Fibroblast of lung (primary cell): ENCODE measurements around the gene PARP8. TPM values are rescaled to one million over a fixed set of nuclear protein-coding genes. Genes with fewer than 3 reads are reported as not detected.

Experiments
- DNase-seq, 2 donors: peaks; one replicate each; pipeline versions ENCODE4 v3.0.0 to v3.0.0-alpha.2; 2010; ENCODE audit warnings: low read depth in 2 of 2
- H2AFZ ChIP-seq: 2 replicates; pipeline ENCODE4 v1.5.1; 2012; ENCODE audit warnings: low read length, control low read depth, inconsistent platforms
- H3K27ac ChIP-seq: 2 replicates; pipeline ENCODE4 v1.5.1; 2011; ENCODE audit warnings: low read length, control low read depth; ENCODE audit not compliant: insufficient read depth
- H3K27me3 ChIP-seq: 2 replicates; pipeline ENCODE4 v1.5.1; 2011; ENCODE audit warnings: mild to moderate bottlenecking, low read length; ENCODE audit not compliant: control insufficient read depth, insufficient read depth
- H3K36me3 ChIP-seq: 2 replicates; pipeline ENCODE4 v1.5.1; 2011; ENCODE audit warnings: low read length; ENCODE audit not compliant: control insufficient read depth, insufficient read depth
- H3K4me1 ChIP-seq: 2 replicates; pipeline ENCODE4 v1.5.1; 2011; ENCODE audit warnings: low read length; ENCODE audit not compliant: control insufficient read depth, insufficient read depth; ENCODE audit errors: extremely low read depth
- H3K4me2 ChIP-seq: 2 replicates; pipeline ENCODE4 v1.5.1; 2011; ENCODE audit warnings: low read length, control low read depth; ENCODE audit not compliant: insufficient read depth; ENCODE audit errors: extremely low read depth
- H3K4me3 ChIP-seq, 4 experiments: fragments of 200-600 bp in 1 of 4; sonication (generic) in 1 of 4; replicated peaks in 1 of 4; 2 replicates each; pipeline ENCODE4 v1.5.1; 2011 to 2016; ENCODE audit warnings: low read length in 4 of 4, low read depth in 3 of 4, mild to moderate bottlenecking in 3 of 4, control low read depth in 2 of 4, inconsistent platforms in 1 of 4, mixed read lengths in 1 of 4; ENCODE audit not compliant: insufficient read depth in 1 of 4; ENCODE audit errors: control extremely low read depth in 1 of 4
- H3K79me2 ChIP-seq: 2 replicates; pipeline ENCODE4 v1.5.1; 2012; ENCODE audit warnings: mild to moderate bottlenecking, low read length, inconsistent platforms; ENCODE audit not compliant: control insufficient read depth, insufficient read depth
- H3K9ac ChIP-seq: 2 replicates; pipeline ENCODE4 v1.5.1; 2011; ENCODE audit warnings: mild to moderate bottlenecking, low read length, control low read depth; ENCODE audit not compliant: insufficient read depth
- H3K9me3 ChIP-seq: 2 replicates; pipeline ENCODE4 v1.5.1; 2012; ENCODE audit warnings: low read depth, low read length; ENCODE audit not compliant: control insufficient read depth, insufficient read depth
- H4K20me1 ChIP-seq: 2 replicates; pipeline ENCODE4 v1.5.1; 2011; ENCODE audit warnings: low read length; ENCODE audit not compliant: control insufficient read depth, insufficient read depth; ENCODE audit errors: extremely low read depth
- CTCF ChIP-seq, 2 donors: IDR thresholded peaks in 1 of 2; conservative IDR thresholded peaks in 1 of 2; 1 replicate in 1 of 2; 2 replicates in 1 of 2; pipeline ENCODE4 v1.5.1; 2011 to 2012; ENCODE audit warnings: low read length in 2 of 2, control low read depth in 1 of 2, inconsistent platforms in 1 of 2, low read depth in 1 of 2, mild to moderate bottlenecking in 1 of 2
- EZH2 ChIP-seq: IDR thresholded peaks from 2 replicates; pipeline ENCODE4 v1.5.1; 2012; ENCODE audit warnings: low read length, control low read depth, mild to moderate bottlenecking; ENCODE audit errors: missing control alignments
- polyA plus RNA-seq, 2 donors: library from polyadenylated mRNA; depleted of rRNA in 1 of 2; stranded (reverse) in 1 of 2; unstranded in 1 of 2; fragments of >200 nt; gene quantifications; 2 replicates each; pipeline ENCODE4 v1.2.1, GENCODE V29; 2011 to 2012; ENCODE audit warnings: missing spikeins in 1 of 2
- total RNA-seq: library from RNA; depleted of rRNA; stranded (reverse); fragments of >200 nt; gene quantifications from 2 replicates; pipeline ENCODE4 v1.2.1, GENCODE V29; 2014

Gene PARP8
- total and polyA plus RNA-seq, 2 donors (not counting 1 experiment from before 2014, with no cell fraction given), result 13.8 to 24.6 TPM

GRCh38 chr5:50703367-50703666, 36.9 kb downstream of the PARP8 start:
- Histone ChIP-seq H3K4me1 (no peaks in the 10 kb centered on the region), H3K9me3 (no peaks in the 10 kb centered on the region), H3K4me3 (no peak overlapping the region), H3K4me2 (no peak overlapping the region), H3K9ac (no peak overlapping the region), H4K20me1 (no peaks in the 10 kb centered on the region), H2AFZ (no peak overlapping the region), H3K27me3 (no peaks in the 10 kb centered on the region), H3K27ac (no peak overlapping the region), H3K79me2 (no peaks in the 10 kb centered on the region), H3K36me3 (no peaks in the 10 kb centered on the region)
- no peak for DNase-seq
- no peak for TF ChIP-seq EZH2
- no peak for TF ChIP-seq CTCF (conservative IDR thresholded peaks at IDR 0.05 in 1 of 2, IDR thresholded peaks at IDR 0.05 in 1 of 2; ENCODE audit: low read depth in 1 of 2, low read length in 2 of 2)

GRCh38 chr5:50704730-50705129, 38.3 kb downstream of the PARP8 start:
- TF ChIP-seq EZH2 (no peak), CTCF (conservative IDR thresholded peaks at IDR 0.05 in 1 of 2, IDR thresholded peaks at IDR 0.05 in 1 of 2; ENCODE audit: low read depth in 1 of 2, low read length in 2 of 2) (no peak)

GRCh38 chr5:50709471-50709870, 43.0 kb downstream of the PARP8 start:
- no peaks in the 10 kb centered on the region for H3K9me3 ChIP-seq
- no peak overlapping the region for H3K4me2 ChIP-seq
- no peak overlapping the region for H3K4me3 ChIP-seq
- no peak overlapping the region for H2AFZ ChIP-seq
- H3K9ac ChIP-seq, result no peak overlapping the region
- H3K27ac ChIP-seq, result no peak overlapping the region
- H3K79me2 ChIP-seq, result no peaks in the 10 kb centered on the region
- no peaks in the 10 kb centered on the region for H4K20me1 ChIP-seq
- H3K36me3 ChIP-seq, result no peaks in the 10 kb centered on the region
- H3K4me1 ChIP-seq, result no peaks in the 10 kb centered on the region
- TF ChIP-seq EZH2, result no peak
- TF ChIP-seq CTCF (conservative IDR thresholded peaks at IDR 0.05 in 1 of 2, IDR thresholded peaks at IDR 0.05 in 1 of 2; ENCODE audit: low read depth in 1 of 2, low read length in 2 of 2), result no peak
- H3K27me3 ChIP-seq, result no peaks in the 10 kb centered on the region
- DNase-seq, result peak; percentile 41 to 49

More at GRCh38 chr5:50704730-50705129, 38.3 kb downstream of the PARP8 start:
- Histone ChIP-seq H3K9ac (no peak overlapping the region), H3K36me3 (no peaks in the 10 kb centered on the region), H2AFZ (no peak overlapping the region), H3K9me3 (no peaks in the 10 kb centered on the region), H3K79me2 (no peaks in the 10 kb centered on the region), H3K4me3 (no peak overlapping the region), H3K4me1 (no peaks in the 10 kb centered on the region), H3K27me3 (no peaks in the 10 kb centered on the region), H4K20me1 (no peaks in the 10 kb centered on the region), H3K4me2 (no peak overlapping the region), H3K27ac (no peak overlapping the region)
- DNase-seq, result no peak
